ENCODE data around the gene NSFL1C. TPM values are rescaled to one million over a fixed set of nuclear protein-coding genes. Genes with fewer than 3 reads are reported as not detected.

The NSFL1C gene
- polyA plus RNA-seq, 1 donor (not counting 4 experiments of a cell fraction or from before 2014, with no cell fraction given): 38.8 TPM

DNA sequence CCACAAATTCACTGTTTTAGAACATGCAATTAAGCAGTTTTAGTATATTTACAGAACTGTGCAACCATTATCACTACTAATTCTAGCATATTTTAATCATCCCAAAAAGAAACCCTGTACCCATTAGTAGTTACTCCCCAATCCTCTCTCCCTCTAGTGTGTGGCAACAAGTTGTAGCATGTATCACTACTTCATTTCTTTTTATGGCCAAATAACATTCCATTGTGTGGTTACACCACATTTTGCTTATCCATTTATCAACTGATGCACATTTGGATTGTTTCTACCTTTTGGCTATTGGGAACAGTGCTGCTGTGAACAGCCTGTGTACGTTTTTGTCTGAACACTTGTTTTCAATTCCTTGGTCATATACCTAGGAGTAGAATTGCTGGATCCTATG lies 42.3 kb downstream of the NSFL1C start:
- Histone ChIP-seq H3K4me3 (ENCODE audit: control insufficient read depth in 2 of 3, extremely low read depth in 1 of 3, insufficient read depth in 2 of 3, low read depth in 1 of 3, low read length in 3 of 3) (no peak overlapping the region), H3K27ac (ENCODE audit: control insufficient read depth, insufficient read depth, low read length) (peak overlapping the region; percentile 43), H3K9me1 (ENCODE audit: control insufficient read depth, extremely low read depth, insufficient read depth, low read length) (no peaks in the 10 kb centered on the region), H3K4me2 (ENCODE audit: control insufficient read depth, extremely low read depth, insufficient read depth, low read depth, low read length) (peak overlapping the region; percentile 33), H2AFZ (ENCODE audit: control insufficient read depth, low read length) (no peak overlapping the region), H4K20me1 (ENCODE audit: control insufficient read depth, extremely low read depth, insufficient read depth, low read length) (no peaks in the 10 kb centered on the region), H3K27me3 (ENCODE audit: control insufficient read depth, extremely low read depth, insufficient read depth, low read length) (no peaks in the 10 kb centered on the region), H3K4me1 (ENCODE audit: control insufficient read depth, extremely low read depth, insufficient read depth, low read length) (peaks cover 25% of the 10 kb centered on the region), H3K9ac (ENCODE audit: control insufficient read depth, extremely low read depth, insufficient read depth, low read length) (no peak overlapping the region), H3K79me2 (ENCODE audit: control insufficient read depth, insufficient read depth, low read length) (no peaks in the 10 kb centered on the region), H3K36me3 (ENCODE audit: control insufficient read depth in 2 of 2, extremely low read depth in 1 of 2, insufficient read depth in 2 of 2, low read length in 2 of 2) (no peaks in the 10 kb centered on the region), H3K9me3 (ENCODE audit: control insufficient read depth, low read depth, low read length) (peaks cover 6% of the 10 kb centered on the region)
- TF ChIP-seq EZH2 (IDR thresholded peaks at IDR 0.05; ENCODE audit: low read length): no peak
- TF ChIP-seq, protein P1, sequence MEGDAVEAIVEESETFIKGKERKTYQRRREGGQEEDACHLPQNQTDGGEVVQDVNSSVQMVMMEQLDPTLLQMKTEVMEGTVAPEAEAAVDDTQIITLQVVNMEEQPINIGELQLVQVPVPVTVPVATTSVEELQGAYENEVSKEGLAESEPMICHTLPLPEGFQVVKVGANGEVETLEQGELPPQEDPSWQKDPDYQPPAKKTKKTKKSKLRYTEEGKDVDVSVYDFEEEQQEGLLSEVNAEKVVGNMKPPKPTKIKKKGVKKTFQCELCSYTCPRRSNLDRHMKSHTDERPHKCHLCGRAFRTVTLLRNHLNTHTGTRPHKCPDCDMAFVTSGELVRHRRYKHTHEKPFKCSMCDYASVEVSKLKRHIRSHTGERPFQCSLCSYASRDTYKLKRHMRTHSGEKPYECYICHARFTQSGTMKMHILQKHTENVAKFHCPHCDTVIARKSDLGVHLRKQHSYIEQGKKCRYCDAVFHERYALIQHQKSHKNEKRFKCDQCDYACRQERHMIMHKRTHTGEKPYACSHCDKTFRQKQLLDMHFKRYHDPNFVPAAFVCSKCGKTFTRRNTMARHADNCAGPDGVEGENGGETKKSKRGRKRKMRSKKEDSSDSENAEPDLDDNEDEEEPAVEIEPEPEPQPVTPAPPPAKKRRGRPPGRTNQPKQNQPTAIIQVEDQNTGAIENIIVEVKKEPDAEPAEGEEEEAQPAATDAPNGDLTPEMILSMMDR (optimal IDR thresholded peaks at IDR 0.05 in 1 of 3, IDR thresholded peaks at IDR 0.05 in 1 of 3, conservative IDR thresholded peaks at IDR 0.05 in 1 of 3; ENCODE audit: extremely low read depth in 1 of 3, insufficient read depth in 2 of 3, low read length in 3 of 3): no peak
- no peak for DNase-seq (ENCODE audit: low read depth, low spot score)
- dilution Hi-C loops (cut with MboI; ENCODE audit: extremely low pct_ligation_motif_present, low sequenced_read_pairs): no loop called here
- peak; percentile 92 for FAIRE-seq

DNA sequence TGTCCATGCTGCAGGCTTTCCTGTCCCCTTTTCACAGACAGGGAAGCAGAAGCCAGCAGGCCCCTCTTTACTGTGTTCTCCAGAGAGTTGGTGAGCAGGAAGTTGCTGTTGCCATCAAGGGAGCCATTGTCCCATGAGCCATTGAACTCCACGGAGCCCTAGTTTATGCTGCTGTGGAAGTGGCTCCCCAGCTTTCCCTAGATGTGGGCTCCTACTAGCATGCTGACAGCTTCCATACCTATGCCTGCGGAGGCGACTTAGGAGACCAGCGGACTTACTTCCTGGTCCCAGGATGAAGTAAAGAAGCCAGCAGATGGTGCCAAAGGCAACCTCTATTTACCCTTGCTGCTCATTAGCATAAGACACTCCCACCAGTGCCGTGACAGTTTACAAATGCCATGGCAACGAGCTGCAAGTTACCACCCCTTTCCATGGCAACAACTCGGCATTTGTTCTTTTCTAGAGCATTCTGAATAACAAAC lies 43.0 kb downstream of the NSFL1C start:
- H3K9ac ChIP-seq (ENCODE audit: control insufficient read depth, extremely low read depth, insufficient read depth, low read length): no peak overlapping the region
- no peaks in the 10 kb centered on the region for H3K79me2 ChIP-seq (ENCODE audit: control insufficient read depth, insufficient read depth, low read length)
- no peak overlapping the region for H3K4me3 ChIP-seq (ENCODE audit: control insufficient read depth in 2 of 3, extremely low read depth in 1 of 3, insufficient read depth in 2 of 3, low read depth in 1 of 3, low read length in 3 of 3)
- H3K4me2 ChIP-seq (ENCODE audit: control insufficient read depth, extremely low read depth, insufficient read depth, low read depth, low read length): peak overlapping the region; percentile 2
- H3K27ac ChIP-seq (ENCODE audit: control insufficient read depth, insufficient read depth, low read length): peak overlapping the region; percentile 43
- no peak for TF ChIP-seq EZH2 (IDR thresholded peaks at IDR 0.05; ENCODE audit: low read length)
- TF ChIP-seq, protein P1 (optimal IDR thresholded peaks at IDR 0.05 in 1 of 3, IDR thresholded peaks at IDR 0.05 in 1 of 3, conservative IDR thresholded peaks at IDR 0.05 in 1 of 3; ENCODE audit: extremely low read depth in 1 of 3, insufficient read depth in 2 of 3, low read length in 3 of 3): peak; percentile 13 to 39 (median 15)
- no peaks in the 10 kb centered on the region for H4K20me1 ChIP-seq (ENCODE audit: control insufficient read depth, extremely low read depth, insufficient read depth, low read length)
- H3K9me3 ChIP-seq (ENCODE audit: control insufficient read depth, low read depth, low read length): peaks cover 6% of the 10 kb centered on the region
- no peaks in the 10 kb centered on the region for H3K27me3 ChIP-seq (ENCODE audit: control insufficient read depth, extremely low read depth, insufficient read depth, low read length)
- dilution Hi-C loops (cut with MboI; ENCODE audit: extremely low pct_ligation_motif_present, low sequenced_read_pairs): no loop called here
- FAIRE-seq (peak; percentile 90), DNase-seq (ENCODE audit: low read depth, low spot score) (no peak)
- no peaks in the 10 kb centered on the region for H3K36me3 ChIP-seq (ENCODE audit: control insufficient read depth in 2 of 2, extremely low read depth in 1 of 2, insufficient read depth in 2 of 2, low read length in 2 of 2)
- no peaks in the 10 kb centered on the region for H3K9me1 ChIP-seq (ENCODE audit: control insufficient read depth, extremely low read depth, insufficient read depth, low read length)
- no peak overlapping the region for H2AFZ ChIP-seq (ENCODE audit: control insufficient read depth, low read length)
- peaks cover 22% of the 10 kb centered on the region for H3K4me1 ChIP-seq (ENCODE audit: control insufficient read depth, extremely low read depth, insufficient read depth, low read length)
